ENCODE results near the gene GDAP1L1. TPM values are rescaled to one million over a fixed set of nuclear protein-coding genes. Genes with fewer than 3 reads are reported as not detected.

GDAP1L1 gene
- total and polyA plus RNA-seq, 2 experiments from 2014 or later, result 0.77 to 2.2 TPM

- Histone ChIP-seq H3K27ac (no peak overlapping the region), H3K4me1 (ENCODE audit: insufficient read depth) (peaks cover 26% of the 10 kb centered on the region), H4K20me1 (ENCODE audit: insufficient read depth, poor library complexity, severe bottlenecking) (peaks cover 39% of the 10 kb centered on the region), H3K4me2 (no peak overlapping the region), H3K36me3 (replicated peaks; ENCODE audit: insufficient read depth, low read depth) (no peaks in the 10 kb centered on the region), H3K27me3 (no peaks in the 10 kb centered on the region), H3K4me3 (no peak overlapping the region), H3K79me2 (peaks cover 87% of the 10 kb centered on the region), H2AFZ (no peak overlapping the region), H3K9me2 (replicated peaks; ENCODE audit: insufficient read depth) (no peaks in the 10 kb centered on the region), H3K9me3 (ENCODE audit: low read depth) (no peaks in the 10 kb centered on the region)
- no peak for DNase-seq (ENCODE audit: low spot score)
- TF ChIP-seq EZH2 (IDR thresholded peaks at IDR 0.05; ENCODE audit: borderline replicate concordance), result no peak
- TF ChIP-seq EZH2phosphoT487 (IDR thresholded peaks at IDR 0.05; ENCODE audit: low read depth, severe bottlenecking, unreplicated experiment), result no peak
- TF ChIP-seq CTCF (IDR thresholded peaks at IDR 0.05; ENCODE audit: poor library complexity), result no peak
Observed at GRCh38 chr20:44206132-44206531, 41.0 kb upstream of the GDAP1L1 start.

- H3K4me2 ChIP-seq, result peak overlapping the region; percentile 92
- H3K4me3 ChIP-seq, result no peak overlapping the region
- WGBS (ENCODE audit: low lambda C conversion rate, missing lambda C conversion rate), result 72% methylated on average over 3 of the region's 3 CpGs
- peaks cover 81% of the 10 kb centered on the region for H3K79me2 ChIP-seq
- H3K9me3 ChIP-seq (ENCODE audit: low read depth), result no peaks in the 10 kb centered on the region
- H3K27me3 ChIP-seq, result no peaks in the 10 kb centered on the region
- peaks cover 39% of the 10 kb centered on the region for H4K20me1 ChIP-seq (ENCODE audit: insufficient read depth, poor library complexity, severe bottlenecking)
- no peak for DNase-seq (ENCODE audit: low spot score)
- no peak for TF ChIP-seq EZH2 (IDR thresholded peaks at IDR 0.05; ENCODE audit: borderline replicate concordance)
- no peak for TF ChIP-seq CTCF (IDR thresholded peaks at IDR 0.05; ENCODE audit: poor library complexity)
- no peak for TF ChIP-seq EZH2phosphoT487 (IDR thresholded peaks at IDR 0.05; ENCODE audit: low read depth, severe bottlenecking, unreplicated experiment)
- no peaks in the 10 kb centered on the region for H3K9me2 ChIP-seq (replicated peaks; ENCODE audit: insufficient read depth)
- H3K27ac ChIP-seq, result no peak overlapping the region
- H3K36me3 ChIP-seq (replicated peaks; ENCODE audit: insufficient read depth, low read depth), result no peaks in the 10 kb centered on the region
- H3K4me1 ChIP-seq (ENCODE audit: insufficient read depth), result peaks cover 26% of the 10 kb centered on the region
- H2AFZ ChIP-seq, result no peak overlapping the region
Observed at GRCh38 chr20:44207126-44207723, 39.9 kb upstream of the GDAP1L1 start.

GRCh38 chr20:44208165-44208564, 38.9 kb upstream of the GDAP1L1 start:
- 70% methylated on average over 7 of the region's 7 CpGs for WGBS (ENCODE audit: low lambda C conversion rate, missing lambda C conversion rate)
- peaks cover 39% of the 10 kb centered on the region for H4K20me1 ChIP-seq (ENCODE audit: insufficient read depth, poor library complexity, severe bottlenecking)
- no peaks in the 10 kb centered on the region for H3K36me3 ChIP-seq (replicated peaks; ENCODE audit: insufficient read depth, low read depth)
- no peaks in the 10 kb centered on the region for H3K27me3 ChIP-seq
- peak overlapping the region; percentile 92 for H3K4me2 ChIP-seq
- H3K9me2 ChIP-seq (replicated peaks; ENCODE audit: insufficient read depth), result no peaks in the 10 kb centered on the region
- H3K79me2 ChIP-seq, result peaks cover 80% of the 10 kb centered on the region
- no peak overlapping the region for H2AFZ ChIP-seq
- no peaks in the 10 kb centered on the region for H3K9me3 ChIP-seq (ENCODE audit: low read depth)
- H3K4me3 ChIP-seq, result peak overlapping the region; percentile 74
- DNase-seq (ENCODE audit: low spot score), result no peak
- peaks cover 26% of the 10 kb centered on the region for H3K4me1 ChIP-seq (ENCODE audit: insufficient read depth)
- peak overlapping the region; percentile 2 for H3K27ac ChIP-seq
- TF ChIP-seq EZH2phosphoT487 (IDR thresholded peaks at IDR 0.05; ENCODE audit: low read depth, severe bottlenecking, unreplicated experiment) (no peak), CTCF (IDR thresholded peaks at IDR 0.05; ENCODE audit: poor library complexity) (no peak), EZH2 (IDR thresholded peaks at IDR 0.05; ENCODE audit: borderline replicate concordance) (no peak)

Data from hepatocyte (in vitro differentiated cells).